Mesothelial cell of epicardium (in vitro differentiated cells): Measurements from ENCODE around the gene SDK1. TPM values are rescaled to one million over a fixed set of nuclear protein-coding genes. Genes with fewer than 3 reads are reported as not detected.

Experiments
- DNase-seq, 2 experiments: peaks; one replicate each; pipeline ENCODE4 v3.0.0; 2021; ENCODE audit warnings: low spot score in 2 of 2; ENCODE audit not compliant: unreplicated experiment in 2 of 2
- H3K27ac Mint-ChIP-seq: 2 replicates; pipeline ENCODE4 v1.8.0; 2021; ENCODE audit warnings: mixed read lengths
- H3K27me3 Mint-ChIP-seq: 2 replicates; pipeline ENCODE4 v1.8.0; 2021; ENCODE audit warnings: low read depth, mixed read lengths
- H3K36me3 Mint-ChIP-seq: 2 replicates; pipeline ENCODE4 v1.8.0; 2021; ENCODE audit warnings: mixed read lengths
- H3K4me1 Mint-ChIP-seq: 2 replicates; pipeline ENCODE4 v1.8.0; 2021; ENCODE audit warnings: mixed read lengths
- H3K4me3 Mint-ChIP-seq: 2 replicates; pipeline ENCODE4 v1.8.0; 2021; ENCODE audit warnings: mild to moderate bottlenecking, moderate library complexity, mixed read lengths
- H3K9me3 Mint-ChIP-seq: 2 replicates; pipeline ENCODE4 v1.8.0; 2021; ENCODE audit warnings: mixed read lengths
- total RNA-seq: library from RNA; stranded (reverse); gene quantifications from 3 replicates; pipeline ENCODE4 v1.2.1, GENCODE V29; 2021
- TF ChIP-seq, protein P1 (sequence below): fragments of 200-600 bp; sonication (generic); IDR thresholded peaks from one replicate; pipeline ENCODE4 v1.5.0; 2021; ENCODE audit warnings: antibody characterized with exemption; ENCODE audit not compliant: unreplicated experiment

The SDK1 gene
- total RNA-seq, 1 donor from 2014 or later = 12.8 TPM

- no peak for DNase-seq
- TF ChIP-seq, protein P1, sequence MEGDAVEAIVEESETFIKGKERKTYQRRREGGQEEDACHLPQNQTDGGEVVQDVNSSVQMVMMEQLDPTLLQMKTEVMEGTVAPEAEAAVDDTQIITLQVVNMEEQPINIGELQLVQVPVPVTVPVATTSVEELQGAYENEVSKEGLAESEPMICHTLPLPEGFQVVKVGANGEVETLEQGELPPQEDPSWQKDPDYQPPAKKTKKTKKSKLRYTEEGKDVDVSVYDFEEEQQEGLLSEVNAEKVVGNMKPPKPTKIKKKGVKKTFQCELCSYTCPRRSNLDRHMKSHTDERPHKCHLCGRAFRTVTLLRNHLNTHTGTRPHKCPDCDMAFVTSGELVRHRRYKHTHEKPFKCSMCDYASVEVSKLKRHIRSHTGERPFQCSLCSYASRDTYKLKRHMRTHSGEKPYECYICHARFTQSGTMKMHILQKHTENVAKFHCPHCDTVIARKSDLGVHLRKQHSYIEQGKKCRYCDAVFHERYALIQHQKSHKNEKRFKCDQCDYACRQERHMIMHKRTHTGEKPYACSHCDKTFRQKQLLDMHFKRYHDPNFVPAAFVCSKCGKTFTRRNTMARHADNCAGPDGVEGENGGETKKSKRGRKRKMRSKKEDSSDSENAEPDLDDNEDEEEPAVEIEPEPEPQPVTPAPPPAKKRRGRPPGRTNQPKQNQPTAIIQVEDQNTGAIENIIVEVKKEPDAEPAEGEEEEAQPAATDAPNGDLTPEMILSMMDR = no peak
- no peak overlapping the region for H3K27ac Mint-ChIP-seq
- H3K9me3 Mint-ChIP-seq = peaks cover 9% of the 10 kb centered on the region
- H3K36me3 Mint-ChIP-seq = peaks cover 2% of the 10 kb centered on the region
- no peak overlapping the region for H3K4me3 Mint-ChIP-seq
- no peaks in the 10 kb centered on the region for H3K4me1 Mint-ChIP-seq
- H3K27me3 Mint-ChIP-seq = no peaks in the 10 kb centered on the region
Measured at GRCh38 chr7:3358991-3359390, 57.9 kb downstream of the SDK1 start.

- peaks cover 14% of the 10 kb centered on the region for H3K9me3 Mint-ChIP-seq
- H3K36me3 Mint-ChIP-seq = peaks cover 9% of the 10 kb centered on the region
- no peaks in the 10 kb centered on the region for H3K27me3 Mint-ChIP-seq
- H3K4me3 Mint-ChIP-seq = no peak overlapping the region
- no peak for DNase-seq
- no peak overlapping the region for H3K27ac Mint-ChIP-seq
- peaks cover 4% of the 10 kb centered on the region for H3K4me1 Mint-ChIP-seq
- TF ChIP-seq, protein P1 = no peak
Measured at GRCh38 chr7:3367261-3367660, 66.2 kb downstream of the SDK1 start.

DNA sequence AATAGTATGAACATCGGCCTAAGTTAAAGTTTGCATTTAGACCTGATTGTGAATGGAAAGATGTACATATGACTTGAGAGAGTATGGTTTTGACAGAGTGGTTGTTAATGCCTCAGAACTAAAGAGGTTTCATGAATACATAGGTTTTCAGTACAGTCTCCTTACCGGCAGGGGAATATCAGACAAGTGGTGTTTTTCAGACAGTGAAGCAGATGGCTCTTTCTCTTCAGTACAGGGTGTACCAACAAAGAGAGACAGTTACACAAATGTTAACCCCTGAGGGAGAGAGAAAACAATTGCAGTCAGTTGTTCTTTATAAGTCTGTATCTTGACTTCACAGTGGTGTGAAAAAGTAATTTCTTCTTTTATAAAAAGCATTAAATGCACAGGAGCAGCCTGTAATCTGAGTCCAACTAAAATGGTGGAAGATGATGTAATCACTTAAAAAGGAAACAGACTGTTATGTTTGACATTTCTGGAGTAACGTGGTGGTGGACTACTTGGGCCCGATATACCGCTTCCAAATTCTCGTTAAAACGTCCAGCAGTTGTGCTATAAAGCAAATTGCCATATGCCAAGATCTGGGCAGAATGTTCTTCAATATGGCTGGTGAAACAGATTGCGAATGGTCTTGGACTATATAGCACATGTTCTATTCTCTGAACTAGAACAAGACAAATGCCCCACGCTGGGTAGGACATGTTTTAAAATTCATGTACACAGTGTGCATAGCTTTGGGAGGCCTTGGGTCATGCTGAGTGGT lies 69.2 kb downstream of the SDK1 start:
- Mint-ChIP-seq H3K4me1 (peaks cover 4% of the 10 kb centered on the region), H3K9me3 (no peaks in the 10 kb centered on the region), H3K27ac (no peak overlapping the region), H3K27me3 (no peaks in the 10 kb centered on the region), H3K36me3 (no peaks in the 10 kb centered on the region), H3K4me3 (no peak overlapping the region)
- TF ChIP-seq, protein P1 = peak; percentile 23
- no peak for DNase-seq

GRCh38 chr7:3370921-3371320 lies 69.9 kb downstream of the SDK1 start:
- peaks cover 4% of the 10 kb centered on the region for H3K4me1 Mint-ChIP-seq
- TF ChIP-seq, protein P1 = no peak
- no peaks in the 10 kb centered on the region for H3K27me3 Mint-ChIP-seq
- no peaks in the 10 kb centered on the region for H3K36me3 Mint-ChIP-seq
- no peak overlapping the region for H3K4me3 Mint-ChIP-seq
- H3K9me3 Mint-ChIP-seq = no peaks in the 10 kb centered on the region
- no peak for DNase-seq
- no peak overlapping the region for H3K27ac Mint-ChIP-seq

DNA sequence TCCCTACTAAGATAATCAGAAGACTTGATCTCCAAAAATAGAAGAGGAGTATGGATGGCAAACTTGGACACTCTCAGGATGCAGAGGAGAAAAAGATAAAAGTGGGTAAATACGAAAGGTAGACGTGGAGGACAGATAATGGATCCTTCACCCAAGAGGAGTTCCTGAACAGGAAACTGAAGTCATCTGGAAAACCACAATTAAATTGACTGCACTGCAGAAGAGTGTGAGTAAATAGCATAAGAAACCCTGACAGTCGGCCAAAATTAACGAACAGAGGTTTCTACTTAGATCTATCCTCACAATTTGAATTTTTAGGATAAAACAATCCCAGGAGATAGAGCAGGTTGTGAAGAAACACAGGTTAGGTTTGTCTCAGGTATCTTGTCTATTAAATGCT lies 70.5 kb downstream of the SDK1 start:
- TF ChIP-seq, protein P1 = no peak
- Mint-ChIP-seq H3K27ac (no peak overlapping the region), H3K9me3 (no peaks in the 10 kb centered on the region), H3K4me1 (peaks cover 8% of the 10 kb centered on the region), H3K4me3 (no peak overlapping the region), H3K36me3 (no peaks in the 10 kb centered on the region), H3K27me3 (no peaks in the 10 kb centered on the region)
- DNase-seq = no peak
